Airway epithelial cell (primary cell): Measurements from ENCODE around the gene DRICH1. TPM values are rescaled to one million over a fixed set of nuclear protein-coding genes. Genes with fewer than 3 reads are reported as not detected.

ENCODE experiments used
- total RNA-seq: library from RNA; depleted of rRNA; stranded (reverse); fragments of >200 nt; gene quantifications from 2 replicates; pipeline ENCODE4 v1.2.3, GENCODE V29; 2015

The DRICH1 gene
- not detected in 2 replicates for total RNA-seq

GRCh38 chr22:23632178-23632577 lies at the start of gene DRICH1:
TSS of gene DRICH1 (minus strand) at chr22:23632321. CDS start at chr22:23632023, 298 bp downstream.

GRCh38 chr22:23579870-23580575 lies 52.1 kb downstream of the DRICH1 start, which contains the start of gene IGLL1:
TSS of gene IGLL1 (minus strand) at chr22:23580290. CDS start at chr22:23580190, 100 bp downstream.

Other genes with a start within 250 kb of the DRICH1 start
- gene IGLL1, start 52.0 kb downstream of the DRICH1 start, total RNA-seq = not detected in 2 replicates
- gene RGL4, start 58.7 kb upstream of the DRICH1 start, total RNA-seq = not detected in 2 replicates
- 1.4 and 1.6 TPM in 2 replicates for gene ZNF70, start 118.8 kb upstream of the DRICH1 start, total RNA-seq
- gene VPREB3, start 122.1 kb upstream of the DRICH1 start, total RNA-seq = not detected in 2 replicates
- 0.35 TPM in 1 of 2 replicates, not detected in the other for gene C22orf15, start 130.7 kb upstream of the DRICH1 start, total RNA-seq
- 0.98 and 7.2 TPM in 2 replicates for gene CHCHD10, start 135.7 kb upstream of the DRICH1 start, total RNA-seq
- 0.46 and 1.3 TPM in 2 replicates for gene MMP11, start 140.5 kb upstream of the DRICH1 start, total RNA-seq
- gene SMARCB1, start 154.6 kb upstream of the DRICH1 start, total RNA-seq = 89.9 and 90.7 TPM in 2 replicates
- gene DERL3, start 206.7 kb upstream of the DRICH1 start, total RNA-seq = 1.4 and 2.8 TPM in 2 replicates
- gene SLC2A11, start 225.6 kb upstream of the DRICH1 start, total RNA-seq = 4.1 and 10.6 TPM in 2 replicates